ENCODE results near the gene GINS3. TPM values are rescaled to one million over a fixed set of nuclear protein-coding genes. Genes with fewer than 3 reads are reported as not detected.

The GINS3 gene
- total RNA-seq, 1 experiment from 2014 or later = 7.3 TPM

- no peak for TF ChIP-seq ZNF281 (CRISPR knock-in tag; IDR thresholded peaks at IDR 0.05)
- TF ChIP-seq ZNF512 (CRISPR knock-in tag; IDR thresholded peaks at IDR 0.05; ENCODE audit: borderline replicate concordance) = no peak
Observed at GRCh38 chr16:58454178-58454577, 61.9 kb downstream of the GINS3 start (continued).

- Mint-ChIP-seq H3K36me3 (no peaks in the 10 kb centered on the region), H3K4me3 (no peak overlapping the region), H3K27me3 (ENCODE audit: low read depth) (peaks cover 17% of the 10 kb centered on the region), H3K4me1 (no peaks in the 10 kb centered on the region), H3K27ac (no peak overlapping the region), H3K9me3 (no peaks in the 10 kb centered on the region)
- no peak for TF ChIP-seq SP1 (CRISPR knock-in tag; conservative IDR thresholded peaks at IDR 0.05)
- no peak for TF ChIP-seq CREB1 (CRISPR knock-in tag; IDR thresholded peaks at IDR 0.05)
- TF ChIP-seq, protein P1, sequence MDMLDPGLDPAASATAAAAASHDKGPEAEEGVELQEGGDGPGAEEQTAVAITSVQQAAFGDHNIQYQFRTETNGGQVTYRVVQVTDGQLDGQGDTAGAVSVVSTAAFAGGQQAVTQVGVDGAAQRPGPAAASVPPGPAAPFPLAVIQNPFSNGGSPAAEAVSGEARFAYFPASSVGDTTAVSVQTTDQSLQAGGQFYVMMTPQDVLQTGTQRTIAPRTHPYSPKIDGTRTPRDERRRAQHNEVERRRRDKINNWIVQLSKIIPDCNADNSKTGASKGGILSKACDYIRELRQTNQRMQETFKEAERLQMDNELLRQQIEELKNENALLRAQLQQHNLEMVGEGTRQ (CRISPR knock-in tag; IDR thresholded peaks at IDR 0.05) = no peak
- TF ChIP-seq ZNF281 (CRISPR knock-in tag; IDR thresholded peaks at IDR 0.05) = no peak
- TF ChIP-seq, protein P2, sequence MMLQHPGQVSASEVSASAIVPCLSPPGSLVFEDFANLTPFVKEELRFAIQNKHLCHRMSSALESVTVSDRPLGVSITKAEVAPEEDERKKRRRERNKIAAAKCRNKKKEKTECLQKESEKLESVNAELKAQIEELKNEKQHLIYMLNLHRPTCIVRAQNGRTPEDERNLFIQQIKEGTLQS (CRISPR knock-in tag; conservative IDR thresholded peaks at IDR 0.05) = no peak
- TF ChIP-seq NFE2L1 (CRISPR knock-in tag; IDR thresholded peaks at IDR 0.05) = no peak
- no peak for TF ChIP-seq ZNF219 (CRISPR knock-in tag; IDR thresholded peaks at IDR 0.05; ENCODE audit: borderline replicate concordance)
- TF ChIP-seq ZNF532 (CRISPR knock-in tag; IDR thresholded peaks at IDR 0.05; ENCODE audit: borderline replicate concordance) = no peak
- TF ChIP-seq RORB (CRISPR knock-in tag; IDR thresholded peaks at IDR 0.05) = no peak
- no peak for TF ChIP-seq KAT7 (CRISPR knock-in tag; IDR thresholded peaks at IDR 0.05; ENCODE audit: borderline replicate concordance)
- TF ChIP-seq ZBTB21 (CRISPR knock-in tag; IDR thresholded peaks at IDR 0.05; ENCODE audit: borderline replicate concordance) = no peak
- no peak for TF ChIP-seq FOXK1 (CRISPR knock-in tag; IDR thresholded peaks at IDR 0.05)
- TF ChIP-seq NR2C2 (CRISPR knock-in tag; IDR thresholded peaks at IDR 0.05) = no peak
- TF ChIP-seq ETV6 (CRISPR knock-in tag; IDR thresholded peaks at IDR 0.05) = no peak
- no peak for TF ChIP-seq CDX4 (CRISPR knock-in tag; IDR thresholded peaks at IDR 0.05; ENCODE audit: borderline replicate concordance)
- TF ChIP-seq HMGXB4 (CRISPR knock-in tag; IDR thresholded peaks at IDR 0.05) = no peak
- TF ChIP-seq GABPB1 (CRISPR knock-in tag; IDR thresholded peaks at IDR 0.05) = no peak
- DNase-seq (ENCODE audit: low spot score) = no peak
- POLR2A ChIA-PET = no interaction called here
- ATAC-seq = no peak
- CTCF ChIA-PET = interaction anchor here (1.3 to 3.1 kb wide), 3 partner anchors 33 to 155 kb away, joined by 4 to 8 read pairs (median 4); no protein-coding TSS in a partner anchor
Observed at GRCh38 chr16:58454856-58455255, 62.6 kb downstream of the GINS3 start.
